ENCODE measurements around the gene ISL2. TPM values are rescaled to one million over a fixed set of nuclear protein-coding genes. Genes with fewer than 3 reads are reported as not detected.
"Not testable (repeated sequence)": the region's sequence is repeated elsewhere in the genome, so short reads cannot be mapped to it uniquely, and the experiment has no call there.

Gene ISL2
- total RNA-seq, 1 experiment from 2014 or later = 7.6 TPM

DNA sequence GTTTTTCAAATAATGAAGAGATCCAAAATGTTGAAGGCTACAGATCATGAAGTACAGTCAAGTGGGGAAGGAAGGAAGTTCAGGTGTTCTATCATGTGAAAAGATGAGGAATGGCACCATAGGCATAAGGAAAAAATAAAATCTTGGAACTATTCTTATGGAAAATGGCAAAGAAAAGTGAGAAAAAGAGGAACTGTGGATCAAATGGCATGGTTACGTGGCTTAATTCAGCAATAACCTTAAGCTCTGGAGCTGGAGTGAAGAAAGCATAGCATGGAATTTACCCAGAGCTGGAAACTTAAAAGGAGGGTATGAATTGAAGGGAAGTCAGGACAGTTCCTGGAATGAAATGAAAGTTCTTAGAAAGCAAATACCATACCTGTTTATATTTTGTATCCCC, 39.7 kb upstream of the ISL2 start:
- no peak overlapping the region for H3K27ac Mint-ChIP-seq (ENCODE audit: unreplicated experiment)
- H3K4me1 Mint-ChIP-seq (ENCODE audit: low read depth, unreplicated experiment) = no peaks in the 10 kb centered on the region
- no peak overlapping the region for H3K4me3 Mint-ChIP-seq (ENCODE audit: low read depth, unreplicated experiment)
- H3K36me3 Mint-ChIP-seq (ENCODE audit: insufficient read depth, unreplicated experiment) = peaks cover 3% of the 10 kb centered on the region
- CTCF ChIA-PET = no interaction called here
- intact Hi-C loops (cut with micrococcal nuclease; ENCODE audit: unreplicated experiment) = no loop called here
- TF ChIP-seq, protein P1, sequence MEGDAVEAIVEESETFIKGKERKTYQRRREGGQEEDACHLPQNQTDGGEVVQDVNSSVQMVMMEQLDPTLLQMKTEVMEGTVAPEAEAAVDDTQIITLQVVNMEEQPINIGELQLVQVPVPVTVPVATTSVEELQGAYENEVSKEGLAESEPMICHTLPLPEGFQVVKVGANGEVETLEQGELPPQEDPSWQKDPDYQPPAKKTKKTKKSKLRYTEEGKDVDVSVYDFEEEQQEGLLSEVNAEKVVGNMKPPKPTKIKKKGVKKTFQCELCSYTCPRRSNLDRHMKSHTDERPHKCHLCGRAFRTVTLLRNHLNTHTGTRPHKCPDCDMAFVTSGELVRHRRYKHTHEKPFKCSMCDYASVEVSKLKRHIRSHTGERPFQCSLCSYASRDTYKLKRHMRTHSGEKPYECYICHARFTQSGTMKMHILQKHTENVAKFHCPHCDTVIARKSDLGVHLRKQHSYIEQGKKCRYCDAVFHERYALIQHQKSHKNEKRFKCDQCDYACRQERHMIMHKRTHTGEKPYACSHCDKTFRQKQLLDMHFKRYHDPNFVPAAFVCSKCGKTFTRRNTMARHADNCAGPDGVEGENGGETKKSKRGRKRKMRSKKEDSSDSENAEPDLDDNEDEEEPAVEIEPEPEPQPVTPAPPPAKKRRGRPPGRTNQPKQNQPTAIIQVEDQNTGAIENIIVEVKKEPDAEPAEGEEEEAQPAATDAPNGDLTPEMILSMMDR (IDR thresholded peaks at IDR 0.05; ENCODE audit: unreplicated experiment) = no peak
- DNase-seq = no peak
- no peaks in the 10 kb centered on the region for H3K27me3 Mint-ChIP-seq (ENCODE audit: unreplicated experiment)
- BruUV-seq (replicated peaks) = no TSS peak
- no peaks in the 10 kb centered on the region for H3K9me3 Mint-ChIP-seq (ENCODE audit: low read depth, unreplicated experiment)

- DNase-seq; H3K27ac Mint-ChIP-seq (ENCODE audit: unreplicated experiment); H3K9me3 Mint-ChIP-seq (ENCODE audit: low read depth, unreplicated experiment); H3K4me1 Mint-ChIP-seq (ENCODE audit: low read depth, unreplicated experiment); H3K4me3 Mint-ChIP-seq (ENCODE audit: low read depth, unreplicated experiment); intact Hi-C loops (cut with micrococcal nuclease; ENCODE audit: unreplicated experiment); H3K27me3 Mint-ChIP-seq (ENCODE audit: unreplicated experiment); BruUV-seq (replicated peaks); H3K36me3 Mint-ChIP-seq (ENCODE audit: insufficient read depth, unreplicated experiment): not testable (repeated sequence)
- CTCF ChIA-PET = interaction anchor here (1.0 to 2.8 kb wide), 3 partner anchors 14 to 48 kb away, joined by 3 to 12 read pairs (median 3); partner anchors contain the start of genes ETFA and ISL2
Measured at GRCh38 chr15:76297951-76298350, 38.6 kb upstream of the ISL2 start.

GRCh38 chr15:76298986-76299385, 37.6 kb upstream of the ISL2 start:
- Mint-ChIP-seq H3K36me3 (ENCODE audit: insufficient read depth, unreplicated experiment) (no peaks in the 10 kb centered on the region), H3K27ac (ENCODE audit: unreplicated experiment) (no peak overlapping the region), H3K4me1 (ENCODE audit: low read depth, unreplicated experiment) (no peaks in the 10 kb centered on the region), H3K4me3 (ENCODE audit: low read depth, unreplicated experiment) (no peak overlapping the region), H3K27me3 (ENCODE audit: unreplicated experiment) (no peaks in the 10 kb centered on the region), H3K9me3 (ENCODE audit: low read depth, unreplicated experiment) (no peaks in the 10 kb centered on the region)
- DNase-seq = no peak
- BruUV-seq (replicated peaks) = no TSS peak
- TF ChIP-seq, protein P1 (IDR thresholded peaks at IDR 0.05; ENCODE audit: unreplicated experiment) = no peak
- CTCF ChIA-PET = interaction anchor here (0.8 to 2.8 kb wide), 3 partner anchors 13 to 37 kb away, joined by 3 to 12 read pairs (median 3); partner anchors contain the start of genes ETFA and ISL2
- intact Hi-C loops (cut with micrococcal nuclease; ENCODE audit: unreplicated experiment) = no loop called here

DNA sequence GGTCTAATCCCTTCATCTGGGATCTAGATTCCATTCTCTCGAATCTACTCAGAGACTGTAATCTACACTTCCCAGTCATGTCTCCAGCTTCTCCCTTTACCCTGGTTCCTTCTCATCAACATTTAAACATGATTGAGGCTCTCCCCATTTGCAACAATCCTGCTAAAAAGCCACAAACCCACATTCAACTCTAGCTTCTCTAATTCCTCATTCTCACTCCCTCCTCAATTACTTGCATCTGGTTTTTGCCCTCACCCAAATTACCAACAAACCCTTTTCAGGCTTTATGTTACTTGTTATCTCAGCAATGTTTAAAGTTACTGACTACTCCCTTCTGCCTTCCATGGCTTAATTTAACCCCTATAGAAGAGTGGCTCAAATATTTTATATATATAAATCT, 36.8 kb upstream of the ISL2 start:
- TF ChIP-seq, protein P1 (IDR thresholded peaks at IDR 0.05; ENCODE audit: unreplicated experiment) = no peak
- Mint-ChIP-seq H3K4me1 (ENCODE audit: low read depth, unreplicated experiment) (no peaks in the 10 kb centered on the region), H3K4me3 (ENCODE audit: low read depth, unreplicated experiment) (no peak overlapping the region), H3K9me3 (ENCODE audit: low read depth, unreplicated experiment) (no peaks in the 10 kb centered on the region), H3K36me3 (ENCODE audit: insufficient read depth, unreplicated experiment) (no peaks in the 10 kb centered on the region), H3K27ac (ENCODE audit: unreplicated experiment) (no peak overlapping the region), H3K27me3 (ENCODE audit: unreplicated experiment) (no peaks in the 10 kb centered on the region)
- no TSS peak for BruUV-seq (replicated peaks)
- CTCF ChIA-PET = interaction anchor here (1.2 to 2.8 kb wide), 2 partner anchors 12 to 36 kb away, joined by 4 to 12 read pairs; partner anchors contain the start of genes ETFA and ISL2
- no peak for DNase-seq
- intact Hi-C loops (cut with micrococcal nuclease; ENCODE audit: unreplicated experiment) = no loop called here

- intact Hi-C loops (cut with micrococcal nuclease; ENCODE audit: unreplicated experiment) = no loop called here
- Mint-ChIP-seq H3K4me1 (ENCODE audit: low read depth, unreplicated experiment) (peaks cover 14% of the 10 kb centered on the region), H3K9me3 (ENCODE audit: low read depth, unreplicated experiment) (no peaks in the 10 kb centered on the region), H3K36me3 (ENCODE audit: insufficient read depth, unreplicated experiment) (no peaks in the 10 kb centered on the region), H3K27me3 (ENCODE audit: unreplicated experiment) (no peaks in the 10 kb centered on the region), H3K4me3 (ENCODE audit: low read depth, unreplicated experiment) (no peak overlapping the region), H3K27ac (ENCODE audit: unreplicated experiment) (no peak overlapping the region)
- no peak for DNase-seq
- TF ChIP-seq, protein P1 (IDR thresholded peaks at IDR 0.05; ENCODE audit: unreplicated experiment) = no peak
- CTCF ChIA-PET = no interaction called here
- no TSS peak for BruUV-seq (replicated peaks)
Measured at GRCh38 chr15:76303909-76304308, 32.7 kb upstream of the ISL2 start.
